Liver (tissue), 9 donors: ENCODE results near the gene SCGB1D4. TPM values are rescaled to one million over a fixed set of nuclear protein-coding genes. Genes with fewer than 3 reads are reported as not detected.
"Not testable (repeated sequence)": the region's sequence is repeated elsewhere in the genome, so short reads cannot be mapped to it uniquely, and the experiment has no call there.

ENCODE experiments used
- DNase-seq: peaks from one replicate; pipeline ENCODE4 v3.0.0-alpha.2; 2017; ENCODE audit warnings: low spot score
- H3K27ac ChIP-seq, 2 donors: one replicate each; pipeline ENCODE4 v1.7.0; 2013; ENCODE audit warnings: inconsistent platforms in 2 of 2, low read length in 2 of 2, control low read depth in 1 of 2, low read depth in 1 of 2, mild to moderate bottlenecking in 1 of 2
- H3K27me3 ChIP-seq, 4 donors: one replicate each; pipeline versions ENCODE4 v1.6.1 to v1.7.0; 2013; ENCODE audit warnings: low read length in 3 of 4, inconsistent platforms in 1 of 4, mild to moderate bottlenecking in 1 of 4, moderate library complexity in 1 of 4; ENCODE audit not compliant: control insufficient read depth in 4 of 4, insufficient read depth in 4 of 4
- H3K36me3 ChIP-seq, 4 donors: one replicate each; pipeline versions ENCODE4 v1.6.1 to v1.7.0; 2013; ENCODE audit warnings: low read length in 3 of 4, mild to moderate bottlenecking in 3 of 4, low read depth in 1 of 4, moderate library complexity in 1 of 4; ENCODE audit not compliant: control insufficient read depth in 4 of 4, insufficient read depth in 3 of 4
- H3K4me1 ChIP-seq, 4 donors: one replicate each; pipeline versions ENCODE4 v1.6.1 to v1.7.0; 2013; ENCODE audit warnings: low read length in 3 of 4, mild to moderate bottlenecking in 3 of 4, moderate library complexity in 1 of 4; ENCODE audit not compliant: control insufficient read depth in 4 of 4, insufficient read depth in 4 of 4
- H3K4me3 ChIP-seq, 3 donors: one replicate each; pipeline versions ENCODE4 v1.6.1 to v1.7.0; 2013; ENCODE audit warnings: low read length in 3 of 3, control low read depth in 1 of 3, low read depth in 1 of 3, mild to moderate bottlenecking in 1 of 3
- H3K9ac ChIP-seq, 2 donors: one replicate each; pipeline ENCODE4 v1.7.0; 2013; ENCODE audit warnings: low read length in 2 of 2, mild to moderate bottlenecking in 2 of 2, moderate library complexity in 2 of 2, control low read depth in 1 of 2, low read depth in 1 of 2
- H3K9me3 ChIP-seq, 4 donors: one replicate each; pipeline versions ENCODE4 v1.6.1 to v1.7.0; 2013; ENCODE audit warnings: low read length in 3 of 4; ENCODE audit not compliant: control insufficient read depth in 4 of 4
- ATF3 ChIP-seq: IDR thresholded peaks from 2 replicates; pipeline ENCODE4 v1.6.1; 2016; ENCODE audit warnings: antibody characterized with exemption
- CTCF ChIP-seq: fragments of 150-350 bp; IDR thresholded peaks from 2 replicates; pipeline ENCODE4 v1.5.1; 2017; ENCODE audit warnings: improper control_type of control experiment, low read depth, low read length; ENCODE audit not compliant: missing input control
- EGR1 ChIP-seq, 2 donors: IDR thresholded peaks; 2 replicates each; pipeline ENCODE4 v1.6.1; 2016 to 2018; ENCODE audit warnings: antibody characterized with exemption in 2 of 2, low read depth in 2 of 2
- FOXA1 ChIP-seq: IDR thresholded peaks from 2 replicates; pipeline ENCODE4 v1.6.1; 2016; ENCODE audit warnings: antibody characterized with exemption
- FOXA2 ChIP-seq: IDR thresholded peaks from 2 replicates; pipeline ENCODE4 v1.6.1; 2016; ENCODE audit warnings: antibody characterized with exemption
- JUND ChIP-seq, 2 donors: IDR thresholded peaks; 2 replicates each; pipeline ENCODE4 v1.6.1; 2016; ENCODE audit warnings: antibody characterized with exemption in 2 of 2
- MAX ChIP-seq: IDR thresholded peaks from 2 replicates; pipeline ENCODE4 v1.6.1; 2016; ENCODE audit warnings: antibody characterized with exemption
- REST ChIP-seq: IDR thresholded peaks from 2 replicates; pipeline ENCODE4 v1.6.1; 2016; ENCODE audit warnings: antibody characterized with exemption, mild to moderate bottlenecking
- RXRA ChIP-seq, 2 donors: IDR thresholded peaks; 2 replicates each; pipeline ENCODE4 v1.6.1; 2017 to 2018; ENCODE audit warnings: antibody characterized with exemption in 2 of 2, mild to moderate bottlenecking in 1 of 2
- SP1 ChIP-seq: IDR thresholded peaks from 2 replicates; pipeline ENCODE4 v1.6.1; 2018; ENCODE audit warnings: antibody characterized with exemption, mild to moderate bottlenecking
- YY1 ChIP-seq: IDR thresholded peaks from 2 replicates; pipeline ENCODE4 v1.6.1; 2016; ENCODE audit warnings: antibody characterized with exemption, mild to moderate bottlenecking
- ZBTB33 ChIP-seq: IDR thresholded peaks from 2 replicates; pipeline ENCODE4 v1.6.1; 2016; ENCODE audit warnings: antibody characterized with exemption
- WGBS: extraction: QIAGEN DNeasy Blood & Tissue Kit; methylation state at CpG from one replicate; pipeline ENCODE4 v1.1.7; 2013; 5-methylcytosine and 5-hydroxymethylcytosine counted together
- polyA plus RNA-seq, 2 donors: library from polyadenylated mRNA; stranded (reverse) in 1 of 2; unstranded in 1 of 2; fragments of 200-250 nt in 1 of 2; fragments of >200 nt in 1 of 2; fragmentation: Nextera tagmentation in 1 of 2; extraction: Ambion mirVana in 1 of 2; gene quantifications; one replicate each; pipeline versions ENCODE4 v1.2.1 to v1.2.3, GENCODE V29; 2013 to 2015
- total RNA-seq, 2 donors: library from RNA; depleted of rRNA; stranded (reverse); fragments of >200 nt; gene quantifications; one replicate each; pipeline ENCODE4 v1.2.3, GENCODE V29; 2014
- donor health status: healthy.
- donor health status: healthy.
- donor health status: healthy.
- donor health status: healthy.
- donor health status: healthy.

Gene SCGB1D4
- total and polyA plus RNA-seq, 4 donors: not detected

- peak within 1 kb of the TSS in 1 of 2 donors; percentile 49 for H3K9ac ChIP-seq
- no peak within 1 kb of the TSS for H3K27ac ChIP-seq
- no peak for TF ChIP-seq YY1
- no peak for TF ChIP-seq REST
- no peak for TF ChIP-seq FOXA1
- no peak for TF ChIP-seq CTCF
- TF ChIP-seq JUND (IDR thresholded peaks at IDR 0.05): no peak
- no peak for TF ChIP-seq SP1
- no peak for TF ChIP-seq EGR1 (IDR thresholded peaks at IDR 0.05; ENCODE audit: low read depth in 2 of 2)
- no peak for TF ChIP-seq MAX
- TF ChIP-seq FOXA2: no peak
- no peak for TF ChIP-seq RXRA (IDR thresholded peaks at IDR 0.05)
- no peak for TF ChIP-seq ZBTB33
- no peak for TF ChIP-seq ATF3
- H3K27me3 ChIP-seq: no peaks in the 10 kb centered on the region
- 2% methylated on average over 98 of the region's 98 CpGs for WGBS
- peak; percentile 77 for DNase-seq
- H3K9me3 ChIP-seq: no peaks in the 10 kb centered on the region
- peak within 1 kb of the TSS; percentile 72 to 82 (median 76) for H3K4me3 ChIP-seq
- no peaks in the 10 kb centered on the region for H3K36me3 ChIP-seq
- peaks cover 0 to 20% (median 8%) of the 10 kb centered on the region in 4 donors for H3K4me1 ChIP-seq
These were observed 38.7 kb upstream of the SCGB1D4 start, which contains the start of gene ASRGL1 for GRCh38 chr11:62337303-62338181. ASRGL1 (plus strand) TSS chr11:62337448; CDS start chr11:62337978, 530 bp downstream.

GRCh38 chr11:62336949-62337302, 38.1 kb upstream of the SCGB1D4 start:
- DNase-seq, H3K27ac ChIP-seq, H3K27me3 ChIP-seq, H3K36me3 ChIP-seq, H3K9ac ChIP-seq, H3K9me3 ChIP-seq: not testable (repeated sequence)
- WGBS: 68% methylated on average over 19 of the region's 19 CpGs
- peaks cover 0 to 20% (median 8%) of the 10 kb centered on the region in 4 donors for H3K4me1 ChIP-seq
- peak overlapping the region; percentile 72 to 82 (median 76) for H3K4me3 ChIP-seq
